Measurements from ENCODE around the gene ARHGAP26.

DNA sequence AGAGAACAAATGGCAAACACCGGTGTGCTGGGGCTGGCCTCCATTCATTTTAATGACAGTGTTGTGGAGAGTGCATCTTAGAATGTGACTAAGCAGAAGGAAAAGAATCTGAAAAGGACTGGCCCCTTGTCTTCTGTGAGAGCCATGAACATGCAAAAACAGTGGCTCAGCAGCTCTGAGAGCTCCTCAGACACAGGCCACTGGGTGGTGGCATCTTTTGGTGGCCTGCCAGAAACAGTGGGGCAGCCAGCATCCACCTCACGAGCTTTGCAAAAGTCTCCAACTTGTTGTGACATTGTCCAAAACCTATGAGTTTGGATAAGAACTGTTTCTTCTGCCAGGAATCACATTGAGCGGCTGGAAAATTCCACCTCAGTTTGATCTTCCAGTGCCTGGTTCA lies 399.9 kb downstream of the ARHGAP26 start:
- no peak for TF ChIP-seq CTCF (IDR thresholded peaks at IDR 0.05)
- TF ChIP-seq POLR2A (IDR thresholded peaks at IDR 0.05) = no peak
- TF ChIP-seq POLR2AphosphoS5 (IDR thresholded peaks at IDR 0.05) = no peak
- TF ChIP-seq EP300 (IDR thresholded peaks at IDR 0.05) = no peak

Data from sigmoid colon (tissue), 4 donors.